Stimulated activated naive CD8-positive, alpha-beta T cell treated with anti-CD3 and anti-CD28 coated beads, Interleukin-15, Interleukin-2, amounts not matched to agents 100 ng/mL and 50 ng/mL, for 24 hours (primary cell): ENCODE measurements around the gene SYT6.
"Not testable (repeated sequence)": the region's sequence is repeated elsewhere in the genome, so short reads cannot be mapped to it uniquely, and the experiment has no call there.

Experiments used
- H3K27ac Mint-ChIP-seq: one replicate; pipeline ENCODE4 v1.8.0; 2021; ENCODE audit warnings: mild to moderate bottlenecking, mixed read lengths
- H3K27me3 Mint-ChIP-seq: one replicate; pipeline ENCODE4 v1.8.0; 2021; ENCODE audit warnings: mixed read lengths
- H3K36me3 Mint-ChIP-seq: one replicate; pipeline ENCODE4 v1.8.0; 2021; ENCODE audit warnings: low read depth, mixed read lengths
- H3K4me1 Mint-ChIP-seq: one replicate; pipeline ENCODE4 v1.8.0; 2021; ENCODE audit warnings: low read depth, mixed read lengths
- H3K4me3 Mint-ChIP-seq: one replicate; pipeline ENCODE4 v1.8.0; 2021; ENCODE audit warnings: mild to moderate bottlenecking, mixed read lengths
- H3K9me3 Mint-ChIP-seq: one replicate; pipeline ENCODE4 v1.8.0; 2021; ENCODE audit warnings: mixed read lengths

SYT6 gene

DNA sequence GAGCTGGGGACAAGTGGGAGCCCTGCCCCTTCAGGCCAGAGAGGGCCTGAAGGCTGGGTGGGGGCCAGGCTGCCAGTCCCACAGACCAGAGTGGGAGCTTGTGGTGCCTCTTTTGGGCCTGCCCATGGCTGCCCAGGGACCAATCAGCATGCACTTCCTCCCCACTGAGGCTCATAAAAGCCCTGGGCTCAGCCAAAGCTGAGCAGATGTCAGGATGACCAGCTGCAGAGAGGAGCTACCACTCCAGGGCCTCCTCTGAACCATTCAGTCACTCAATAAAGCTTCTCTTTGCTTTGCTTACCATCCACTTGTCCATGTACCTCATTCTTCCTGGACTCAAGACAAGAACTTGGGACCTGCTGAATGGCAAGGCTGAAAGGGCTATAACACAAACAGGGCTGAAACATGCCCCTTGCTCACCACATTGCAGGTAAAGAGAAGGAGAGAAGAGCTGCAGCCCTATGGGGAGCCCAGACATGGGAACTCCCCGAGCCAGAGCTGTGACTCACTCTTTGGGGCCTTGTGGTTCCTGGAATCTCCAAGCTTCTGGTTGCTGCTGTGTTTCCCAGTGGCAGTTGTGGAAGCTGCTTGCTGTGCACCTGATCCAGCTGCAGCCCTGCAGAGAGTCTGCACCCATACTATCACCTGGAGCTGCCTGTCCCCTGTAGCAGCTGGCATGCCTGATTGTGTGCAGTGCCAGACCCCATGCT, 92.4 kb downstream of the SYT6 start:
- H3K27ac Mint-ChIP-seq: no peak overlapping the region
- H3K4me3 Mint-ChIP-seq: no peak overlapping the region
- no peaks in the 10 kb centered on the region for H3K36me3 Mint-ChIP-seq
- H3K4me1 Mint-ChIP-seq: no peaks in the 10 kb centered on the region
- H3K9me3 Mint-ChIP-seq: peaks cover 5% of the 10 kb centered on the region
- H3K27me3 Mint-ChIP-seq: peaks cover 6% of the 10 kb centered on the region

- H3K27ac Mint-ChIP-seq, H3K4me1 Mint-ChIP-seq, H3K27me3 Mint-ChIP-seq, H3K36me3 Mint-ChIP-seq, H3K4me3 Mint-ChIP-seq, H3K9me3 Mint-ChIP-seq: not testable (repeated sequence)
These were observed 95.4 kb downstream of the SYT6 start for GRCh38 chr1:114058236-114058635.

GRCh38 chr1:114054148-114054547, 99.5 kb downstream of the SYT6 start:
- Mint-ChIP-seq H3K27me3 (peaks cover 8% of the 10 kb centered on the region), H3K36me3 (no peaks in the 10 kb centered on the region), H3K4me3 (no peak overlapping the region), H3K4me1 (no peaks in the 10 kb centered on the region), H3K27ac (no peak overlapping the region), H3K9me3 (peaks cover 5% of the 10 kb centered on the region)

GRCh38 chr1:114048232-114048631, 105.4 kb downstream of the SYT6 start:
- Mint-ChIP-seq H3K4me1 (no peaks in the 10 kb centered on the region), H3K36me3 (no peaks in the 10 kb centered on the region), H3K9me3 (peaks cover 3% of the 10 kb centered on the region), H3K4me3 (no peak overlapping the region), H3K27ac (no peak overlapping the region), H3K27me3 (peaks cover 4% of the 10 kb centered on the region)

- no peak overlapping the region for H3K4me3 Mint-ChIP-seq
- no peaks in the 10 kb centered on the region for H3K36me3 Mint-ChIP-seq
- no peak overlapping the region for H3K27ac Mint-ChIP-seq
- H3K4me1 Mint-ChIP-seq: no peaks in the 10 kb centered on the region
- H3K27me3 Mint-ChIP-seq: no peaks in the 10 kb centered on the region
- peaks cover 3% of the 10 kb centered on the region for H3K9me3 Mint-ChIP-seq
These were observed 110.1 kb downstream of the SYT6 start for GRCh38 chr1:114043548-114043947.

DNA sequence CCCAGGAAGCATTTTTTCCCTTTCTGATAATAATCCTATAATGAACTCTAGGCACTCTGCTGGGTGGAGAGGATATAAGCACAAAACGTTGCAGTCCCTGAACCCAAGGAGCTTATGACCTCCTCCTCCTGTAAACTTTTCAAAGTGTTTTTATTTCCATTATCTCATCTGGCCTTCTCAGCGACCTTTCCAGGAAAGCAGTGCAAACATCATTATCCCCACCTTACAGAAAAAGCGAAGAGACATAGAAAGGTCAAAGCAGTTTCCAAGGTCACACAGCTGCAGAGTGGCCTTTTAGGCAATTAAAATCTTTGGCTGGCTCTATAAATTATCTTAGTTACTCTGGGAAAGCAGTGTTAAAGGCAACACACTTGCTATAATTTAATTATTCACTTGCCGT, 110.6 kb downstream of the SYT6 start:
- Mint-ChIP-seq H3K4me1 (no peaks in the 10 kb centered on the region), H3K9me3 (peaks cover 3% of the 10 kb centered on the region), H3K27ac (no peak overlapping the region), H3K4me3 (no peak overlapping the region), H3K36me3 (no peaks in the 10 kb centered on the region), H3K27me3 (no peaks in the 10 kb centered on the region)

GRCh38 chr1:114040273-114041015, 113.2 kb downstream of the SYT6 start:
- Mint-ChIP-seq H3K27ac (no peak overlapping the region), H3K4me3 (no peak overlapping the region), H3K4me1 (no peaks in the 10 kb centered on the region), H3K27me3 (no peaks in the 10 kb centered on the region), H3K9me3 (no peaks in the 10 kb centered on the region), H3K36me3 (no peaks in the 10 kb centered on the region)
